ACHN (cell line): ENCODE results near the gene FCRLA.
A peak's percentile ranks its signal among the peaks of the same experiment; 100 is the strongest.

ENCODE experiments used
- DNase-seq: peaks from one replicate; pipeline ENCODE4 v3.0.0-alpha.2; 2015
- in situ Hi-C: cut with HindIII; loops from 2 replicates; pipeline ENCODE4 v1.10.0; 2017; ENCODE audit warnings: low sequenced_read_pairs, low pct_ligation_motif_present, low pct_unique_long_range_greater_than_20kb

FCRLA gene

GRCh38 chr1:161727256-161727924 is 20.4 kb downstream of the FCRLA start:
- DNase-seq = no peak

GRCh38 chr1:161728376-161729226 is 21.6 kb downstream of the FCRLA start:
- in situ Hi-C loops = no loop called here

More at GRCh38 chr1:161727256-161727924, 20.4 kb downstream of the FCRLA start:
- in situ Hi-C loops = no loop called here

GRCh38 chr1:161730050-161730564 is 23.1 kb downstream of the FCRLA start:
- in situ Hi-C loops = no loop called here
- peak; percentile 25 for DNase-seq

More at GRCh38 chr1:161728376-161729226, 21.6 kb downstream of the FCRLA start:
- DNase-seq = no peak

GRCh38 chr1:161731241-161731640 is 24.2 kb downstream of the FCRLA start:
- in situ Hi-C loops = no loop called here
- DNase-seq = no peak

- DNase-seq = no peak
- in situ Hi-C loops = no loop called here
Measured at GRCh38 chr1:161731981-161732718, 25.1 kb downstream of the FCRLA start.

- peak; percentile 19 for DNase-seq
- in situ Hi-C loops = no loop called here
Measured at GRCh38 chr1:161733526-161733925, 26.5 kb downstream of the FCRLA start.

- DNase-seq = no peak
- in situ Hi-C loops = no loop called here
Measured at GRCh38 chr1:161735837-161736236, 28.8 kb downstream of the FCRLA start.

- in situ Hi-C loops = no loop called here
- DNase-seq = no peak
Measured at GRCh38 chr1:161736335-161736969, 29.4 kb downstream of the FCRLA start.

- DNase-seq = no peak
- in situ Hi-C loops = no loop called here
Measured at GRCh38 chr1:161737625-161738024, 30.6 kb downstream of the FCRLA start.

- DNase-seq = peak; percentile 68
- in situ Hi-C loops = no loop called here
Measured at GRCh38 chr1:161738627-161739287, 31.7 kb downstream of the FCRLA start.

GRCh38 chr1:161739865-161740566 is 33.0 kb downstream of the FCRLA start:
- in situ Hi-C loops = no loop called here
- DNase-seq = no peak

- in situ Hi-C loops = no loop called here
- no peak for DNase-seq
Measured at GRCh38 chr1:161740921-161741320, 33.9 kb downstream of the FCRLA start.

GRCh38 chr1:161743231-161743630 is 36.2 kb downstream of the FCRLA start:
- in situ Hi-C loops = no loop called here
- DNase-seq = no peak

- no peak for DNase-seq
- in situ Hi-C loops = no loop called here
Measured at GRCh38 chr1:161747801-161748200, 40.8 kb downstream of the FCRLA start.

- peak; percentile 96 for DNase-seq
- in situ Hi-C loops = no loop called here
Measured at GRCh38 chr1:161749509-161750407, 42.7 kb downstream of the FCRLA start, which contains the start of gene DUSP12. Gene DUSP12, plus strand, starts transcription at chr1:161749786. Its CDS starts 16 bp downstream, at chr1:161749802.

- in situ Hi-C loops = no loop called here
- peak; percentile 37 for DNase-seq
Measured at GRCh38 chr1:161763522-161764098, 56.6 kb downstream of the FCRLA start.
